H1 (cell line): ENCODE measurements around the gene MMAB. TPM values are rescaled to one million over a fixed set of nuclear protein-coding genes. Genes with fewer than 3 reads are reported as not detected.

ENCODE experiments used
- CHD1 ChIP-seq: IDR thresholded peaks from 2 replicates; pipeline ENCODE4 v1.6.1; 2012; ENCODE audit warnings: low read depth, low read length, improper control_type of control experiment
- RFX5 ChIP-seq: IDR thresholded peaks from 2 replicates; pipeline ENCODE4 v1.6.1; 2011; ENCODE audit warnings: low read depth, low read length, improper control_type of control experiment, borderline replicate concordance
- USF2 ChIP-seq: IDR thresholded peaks from 2 replicates; pipeline ENCODE4 v1.6.1; 2011; ENCODE audit warnings: low read length, improper control_type of control experiment
- polyA plus RNA-seq, 7 experiments: library from polyadenylated mRNA; depleted of rRNA in 3 of 7; stranded (reverse) in 5 of 7; unstranded in 2 of 7; fragments of >200 nt in 5 of 7; fragments of 200-250 nt in 2 of 7; gene quantifications; 1 replicate in 5 of 7; 2 replicates in 1 of 7; 4 replicates in 1 of 7; pipeline versions ENCODE4 v1.2.1 to v1.2.3, GENCODE V29; 2011 to 2013; ENCODE audit warnings: missing spikeins in 2 of 7, mixed read lengths in 2 of 7
- total RNA-seq: library from RNA; stranded (reverse); fragmentation: NEBNext Ultra II Directional; extraction: Animal tissue kit (Norgen Biotek cat#: 25700); gene quantifications from 2 replicates; pipeline ENCODE4 v1.2.1, GENCODE V29; 2021

MMAB gene
- total and polyA plus RNA-seq, 2 of the 8 experiments (the other 6 are each of a cell fraction or from before 2014, with no cell fraction given): 12.9 to 18.5 TPM

- TF ChIP-seq USF2 (no peak), CHD1 (no peak), RFX5 (no peak)
Observed at GRCh38 chr12:109592195-109592904, 19.0 kb upstream of the MMAB start (continued).
